ENCODE measurements around the gene INSRR.

INSRR gene

DNA sequence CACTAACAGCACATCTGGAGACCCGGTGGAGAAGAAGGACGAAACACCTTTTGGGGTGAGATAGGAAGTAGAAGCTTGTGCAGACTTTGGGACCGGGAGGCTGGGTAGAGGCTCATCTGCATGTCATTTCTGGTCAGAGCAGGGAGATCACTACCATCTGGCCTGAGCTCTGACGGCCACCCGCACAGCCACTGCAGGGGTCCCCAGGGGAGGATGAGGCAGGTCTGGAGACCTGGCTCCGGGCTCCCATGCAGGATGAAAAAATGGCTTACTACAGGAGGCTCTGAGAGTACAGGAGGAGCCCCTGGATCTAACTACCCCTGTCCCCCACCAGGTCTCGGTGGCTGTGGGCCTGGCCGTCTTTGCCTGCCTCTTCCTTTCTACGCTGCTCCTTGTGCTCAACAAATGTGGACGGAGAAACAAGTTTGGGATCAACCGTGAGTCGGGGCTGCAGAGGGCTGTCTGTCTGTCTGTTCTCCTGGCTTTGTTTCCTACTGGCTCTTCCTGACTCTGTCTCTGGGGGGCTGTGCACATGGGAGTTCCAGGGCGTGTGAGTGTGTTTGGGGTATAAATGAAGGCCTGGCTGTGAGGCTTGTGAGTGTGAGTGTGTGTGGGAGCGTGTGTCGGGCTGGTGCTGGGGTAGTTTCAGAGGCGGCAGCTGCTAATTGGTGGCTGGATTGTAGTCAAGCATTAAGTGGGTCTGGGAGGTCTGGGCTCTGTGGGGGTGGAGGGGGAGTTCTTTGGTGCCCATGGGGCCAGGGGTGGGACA lies 15.8 kb upstream of the INSRR start:
- no peak for DNase-seq (ENCODE audit: low read depth in 2 of 2)

- no peak for DNase-seq (ENCODE audit: low read depth in 2 of 2)
Measured at GRCh38 chr1:156874142-156874541, 15.2 kb upstream of the INSRR start.

DNA sequence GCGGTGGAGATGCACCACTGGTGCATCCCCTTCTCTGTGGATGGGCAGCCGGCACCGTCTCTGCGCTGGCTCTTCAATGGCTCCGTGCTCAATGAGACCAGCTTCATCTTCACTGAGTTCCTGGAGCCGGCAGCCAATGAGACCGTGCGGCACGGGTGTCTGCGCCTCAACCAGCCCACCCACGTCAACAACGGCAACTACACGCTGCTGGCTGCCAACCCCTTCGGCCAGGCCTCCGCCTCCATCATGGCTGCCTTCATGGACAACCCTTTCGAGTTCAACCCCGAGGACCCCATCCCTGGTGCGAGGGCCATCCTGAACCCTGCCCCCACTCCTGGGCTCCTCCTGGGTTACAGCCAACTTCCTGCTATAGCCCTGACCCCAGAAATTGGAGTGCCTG lies 14.7 kb upstream of the INSRR start:
- DNase-seq (ENCODE audit: low read depth in 2 of 2): no peak

- DNase-seq (ENCODE audit: low read depth in 2 of 2): no peak
Measured at GRCh38 chr1:156869455-156869854, 10.5 kb upstream of the INSRR start.

GRCh38 chr1:156868341-156868740 lies 9.4 kb upstream of the INSRR start:
- no peak for DNase-seq (ENCODE audit: low read depth in 2 of 2)

GRCh38 chr1:156866249-156866909 lies 7.5 kb upstream of the INSRR start:
- DNase-seq (ENCODE audit: low read depth in 2 of 2): no peak

DNA sequence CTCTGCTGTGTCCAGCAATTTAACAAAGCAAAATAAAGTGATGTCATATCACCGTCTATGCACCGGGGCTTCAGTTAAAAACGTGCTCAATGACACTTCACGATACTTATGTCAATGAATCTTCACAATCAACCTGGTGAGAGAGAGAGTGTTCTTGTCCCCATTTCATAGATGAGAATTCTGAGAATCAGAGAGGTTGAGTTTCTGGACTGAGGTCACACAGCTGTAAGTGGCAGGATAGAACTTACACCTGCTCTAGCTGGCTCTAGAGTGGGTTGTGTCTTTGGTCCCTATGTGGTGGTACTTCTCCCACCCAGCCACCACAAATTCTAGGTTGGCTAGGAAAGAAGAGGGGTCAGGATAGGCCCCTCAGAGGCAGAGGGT lies 6.9 kb upstream of the INSRR start:
- no peak for DNase-seq (ENCODE audit: low read depth in 2 of 2)

GRCh38 chr1:156865258-156865657 lies 6.3 kb upstream of the INSRR start:
- no peak for DNase-seq (ENCODE audit: low read depth in 2 of 2)

GRCh38 chr1:156864796-156865195 lies 5.9 kb upstream of the INSRR start:
- no peak for DNase-seq (ENCODE audit: low read depth in 2 of 2)

- no peak for DNase-seq (ENCODE audit: low read depth in 2 of 2)
Measured at GRCh38 chr1:156863631-156864030, 4.7 kb upstream of the INSRR start.

DNA sequence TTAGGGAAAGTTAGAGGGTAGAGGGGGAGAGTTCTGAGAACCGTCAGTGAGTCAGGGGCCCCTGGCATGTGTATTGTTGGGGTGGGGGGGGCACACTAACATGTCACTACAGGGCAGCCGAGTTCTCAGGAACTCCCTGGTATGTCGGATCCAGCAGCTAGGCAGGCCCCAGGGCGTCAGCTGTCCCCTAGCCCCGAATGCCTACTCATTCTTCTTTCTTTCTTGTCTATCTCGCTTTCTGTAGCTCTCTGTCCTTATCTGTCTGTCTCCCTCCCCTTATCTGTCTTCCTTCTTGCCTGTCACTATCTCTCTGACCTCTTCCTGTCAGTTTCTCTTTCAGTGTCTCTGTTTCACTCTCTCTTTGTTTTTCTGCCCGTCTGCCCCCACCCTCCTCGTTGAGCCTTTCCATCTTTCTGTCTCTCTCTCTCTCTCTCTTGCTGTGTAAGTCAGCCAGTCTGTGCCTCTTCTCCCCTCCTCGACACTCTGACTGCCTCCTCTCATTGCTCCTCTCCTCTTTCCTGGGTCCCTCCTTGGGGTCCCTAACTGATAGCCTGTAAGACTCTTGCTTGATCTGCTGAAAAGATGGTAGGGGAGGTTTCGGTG lies 4.2 kb upstream of the INSRR start:
- no peak for DNase-seq (ENCODE audit: low read depth in 2 of 2)

GRCh38 chr1:156862584-156862983 lies 3.7 kb upstream of the INSRR start:
- no peak for DNase-seq (ENCODE audit: low read depth in 2 of 2)

- peak; percentile 44 to 46 for DNase-seq (ENCODE audit: low read depth in 2 of 2)
Measured at GRCh38 chr1:156860628-156861423, 1.9 kb upstream of the INSRR start, which contains the start of gene NTRK1. Gene NTRK1 (plus strand): TSS chr1:156860865. CDS start chr1:156860935, 70 bp downstream.

DNA sequence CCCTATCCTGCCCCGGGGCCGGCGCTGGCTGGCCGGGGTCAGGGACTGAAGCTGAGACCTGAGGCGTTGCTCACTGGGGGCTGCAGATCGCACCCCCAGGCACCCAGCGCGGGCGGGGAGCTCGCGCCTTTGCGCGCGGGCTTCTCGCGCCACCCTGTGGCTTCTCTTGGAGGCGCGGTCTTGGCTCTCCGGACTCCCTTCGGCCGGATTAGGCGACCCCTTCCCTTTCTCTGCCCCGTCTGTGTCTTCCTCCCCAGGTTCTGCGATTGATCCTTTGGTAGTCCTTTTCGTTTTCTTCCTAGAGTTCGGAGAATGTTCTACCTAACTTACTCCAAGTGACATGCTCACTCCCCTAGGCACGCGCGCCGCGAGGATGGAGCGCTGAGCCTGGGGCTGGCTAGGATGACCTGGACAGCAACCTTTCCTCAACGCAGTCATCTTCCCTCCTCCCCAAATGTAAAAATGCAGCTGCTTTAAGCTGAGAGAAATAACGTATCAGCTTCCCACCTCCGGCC lies 1.3 kb upstream of the INSRR start:
- peak; percentile 52 to 56 for DNase-seq (ENCODE audit: low read depth in 2 of 2)

GRCh38 chr1:156859523-156860112 lies 701 bp upstream of the INSRR start:
- DNase-seq (ENCODE audit: low read depth in 2 of 2): no peak

GRCh38 chr1:156858555-156858956 lies 361 bp downstream of the INSRR start:
- no peak for DNase-seq (ENCODE audit: low read depth in 2 of 2)

DNA sequence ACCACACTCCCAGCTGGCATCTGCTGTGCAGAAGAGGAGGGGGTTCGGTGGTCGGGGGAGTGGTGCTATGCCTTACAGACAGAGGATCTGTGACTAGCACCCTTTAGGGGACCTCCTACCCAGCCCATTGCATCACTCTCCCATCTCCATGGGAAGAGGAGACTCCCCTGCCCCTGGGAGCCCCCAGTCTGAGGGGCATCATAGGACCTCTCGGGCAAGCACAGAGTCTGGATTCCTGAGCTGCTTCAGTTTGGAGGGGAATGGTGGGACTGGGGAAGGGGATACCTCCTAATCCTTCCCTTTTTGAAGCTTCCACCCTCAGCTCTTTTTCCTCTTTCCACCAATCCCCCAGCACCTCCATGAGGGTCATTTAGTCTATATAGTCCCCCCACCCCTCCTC lies 1.4 kb downstream of the INSRR start:
- DNase-seq (ENCODE audit: low read depth in 2 of 2): no peak

DNA sequence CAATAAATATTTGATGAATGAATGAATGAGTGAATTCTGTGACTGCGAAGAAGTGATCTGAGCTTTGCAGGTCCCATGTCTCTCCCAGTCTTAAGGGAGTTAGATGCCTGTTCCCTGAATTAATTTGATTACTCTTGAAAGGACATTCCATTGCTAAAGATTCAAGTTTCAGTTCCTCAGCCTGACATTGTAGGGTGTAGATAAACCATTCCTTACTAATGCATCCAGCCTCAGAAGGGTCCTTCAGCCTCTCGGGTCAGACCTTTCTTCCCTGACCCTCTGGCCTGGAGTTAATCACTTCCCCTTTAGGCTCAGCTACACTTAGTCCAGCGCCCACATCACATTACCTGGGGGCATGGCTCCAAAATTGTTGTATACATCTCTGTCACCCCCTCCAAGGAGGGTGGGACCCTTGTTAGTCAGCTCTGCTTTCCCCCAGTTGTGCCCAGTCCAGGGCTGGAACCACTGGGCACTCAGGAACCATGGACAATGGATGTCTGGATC lies 2.6 kb downstream of the INSRR start:
- DNase-seq (ENCODE audit: low read depth in 2 of 2): no peak

DNA sequence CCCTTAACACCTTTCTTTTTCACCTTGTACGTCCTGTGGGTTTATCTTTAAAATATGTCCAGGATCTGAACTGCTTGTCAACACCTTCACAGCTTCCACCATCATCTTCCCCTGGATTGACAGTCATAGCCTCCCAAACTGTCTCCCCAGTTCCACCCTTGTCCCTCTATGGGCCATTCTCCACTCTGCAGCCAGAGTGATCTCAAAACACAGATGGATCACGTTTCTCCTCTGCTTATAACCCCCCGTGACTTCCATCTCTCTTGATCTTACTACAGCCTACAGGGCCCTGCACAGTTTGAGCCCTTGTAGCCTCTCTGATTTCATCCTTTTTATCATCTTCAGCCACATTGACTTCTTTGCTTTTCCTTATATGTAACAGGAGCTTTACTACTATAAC lies 4.3 kb downstream of the INSRR start:
- DNase-seq (ENCODE audit: low read depth in 2 of 2): no peak

DNA sequence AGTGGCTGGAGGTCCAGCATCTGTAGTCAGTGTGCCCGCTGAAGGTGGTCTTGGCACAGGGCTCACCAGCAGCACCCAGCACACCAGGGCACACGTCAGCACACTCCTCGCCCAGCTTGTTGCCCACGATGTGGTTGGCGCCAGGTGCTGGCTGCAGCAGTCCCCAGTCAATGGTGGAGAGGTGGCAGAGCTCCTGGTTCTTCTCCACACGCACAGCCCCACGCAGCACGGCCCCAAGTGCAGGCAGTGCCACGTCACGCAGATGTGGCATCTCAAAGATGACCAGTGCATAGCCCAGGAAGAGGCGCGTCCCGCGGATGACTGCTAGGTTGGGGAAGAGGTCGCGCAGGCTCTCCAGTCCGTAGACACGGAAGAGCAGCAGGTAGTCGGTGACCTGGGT lies 5.2 kb downstream of the INSRR start:
- no peak for DNase-seq (ENCODE audit: low read depth in 2 of 2)

- no peak for DNase-seq (ENCODE audit: low read depth in 2 of 2)
Measured at GRCh38 chr1:156852418-156852874, 6.5 kb downstream of the INSRR start.

Data from stimulated activated CD4-positive, alpha-beta T cell treated with anti-CD3 and anti-CD28 coated beads, Interleukin-1b, Interleukin-23, amount 100 ng/mL, for 4 hours (primary cell).